Parathyroid adenoma (tissue), 2 donors: Measurements from ENCODE around the gene PAFAH2.

Experiments
- H2AFZ ChIP-seq: fragments of 300-600 bp; sonication (generic); one replicate; pipeline ENCODE4 v1.7.0; 2017; ENCODE audit warnings: antibody characterized with exemption, mild to moderate bottlenecking
- H3K27ac ChIP-seq: fragments of 300-600 bp; sonication (generic); one replicate; pipeline ENCODE4 v1.7.0; 2017
- H3K27me3 ChIP-seq: fragments of 300-600 bp; sonication (generic); one replicate; pipeline ENCODE4 v1.7.0; 2017; ENCODE audit warnings: low read length; ENCODE audit not compliant: control insufficient read depth, insufficient read depth
- H3K36me3 ChIP-seq: fragments of 300-600 bp; sonication (generic); one replicate; pipeline ENCODE4 v1.7.0; 2017; ENCODE audit warnings: low read length; ENCODE audit not compliant: control insufficient read depth, insufficient read depth
- H3K4me1 ChIP-seq: fragments of 300-600 bp; sonication (generic); one replicate; pipeline ENCODE4 v1.7.0; 2017; ENCODE audit warnings: control low read depth
- H3K4me2 ChIP-seq: fragments of 300-600 bp; sonication (generic); one replicate; pipeline ENCODE4 v1.7.0; 2017; ENCODE audit warnings: low read length
- H3K4me3 ChIP-seq: fragments of 300-600 bp; sonication (generic); one replicate; pipeline ENCODE4 v1.7.0; 2017; ENCODE audit warnings: low read depth, low read length
- H3K79me2 ChIP-seq: fragments of 300-600 bp; sonication (generic); one replicate; pipeline ENCODE4 v1.7.0; 2017; ENCODE audit warnings: control low read depth
- H3K9ac ChIP-seq: fragments of 300-600 bp; sonication (generic); one replicate; pipeline ENCODE4 v1.7.0; 2017; ENCODE audit warnings: mild to moderate bottlenecking
- H3K9me3 ChIP-seq: fragments of 300-600 bp; sonication (generic); one replicate; pipeline ENCODE4 v1.7.0; 2017; ENCODE audit warnings: low read length; ENCODE audit not compliant: control insufficient read depth
- CTCF ChIP-seq: fragments of 300-600 bp; sonication (generic); IDR thresholded peaks from one replicate; pipeline ENCODE4 v1.7.0; 2017; ENCODE audit warnings: antibody characterized with exemption, mild to moderate bottlenecking
- donor health status: primary hyperparathyroidism.

Gene PAFAH2

GRCh38 chr1:26027716-26028489 lies 30.0 kb upstream of the PAFAH2 start:
- no peak overlapping the region for H3K4me2 ChIP-seq
- H3K4me1 ChIP-seq, result no peaks in the 10 kb centered on the region
- no peaks in the 10 kb centered on the region for H3K27me3 ChIP-seq
- H3K36me3 ChIP-seq, result no peaks in the 10 kb centered on the region
- H3K4me3 ChIP-seq, result no peak overlapping the region
- H3K79me2 ChIP-seq, result no peaks in the 10 kb centered on the region
- no peak overlapping the region for H2AFZ ChIP-seq
- H3K27ac ChIP-seq, result no peak overlapping the region
- no peak for TF ChIP-seq CTCF
- H3K9me3 ChIP-seq, result no peaks in the 10 kb centered on the region
- no peak overlapping the region for H3K9ac ChIP-seq

- H3K27ac ChIP-seq, result no peak overlapping the region
- H2AFZ ChIP-seq, result no peak overlapping the region
- no peaks in the 10 kb centered on the region for H3K79me2 ChIP-seq
- H3K4me1 ChIP-seq, result no peaks in the 10 kb centered on the region
- no peak for TF ChIP-seq CTCF
- no peaks in the 10 kb centered on the region for H3K36me3 ChIP-seq
- H3K9ac ChIP-seq, result no peak overlapping the region
- H3K9me3 ChIP-seq, result no peaks in the 10 kb centered on the region
- H3K4me3 ChIP-seq, result no peak overlapping the region
- no peak overlapping the region for H3K4me2 ChIP-seq
- H3K27me3 ChIP-seq, result no peaks in the 10 kb centered on the region
Observed at GRCh38 chr1:26025517-26025916, 27.7 kb upstream of the PAFAH2 start.

- no peak overlapping the region for H3K4me3 ChIP-seq
- H3K27me3 ChIP-seq, result no peaks in the 10 kb centered on the region
- H3K27ac ChIP-seq, result no peak overlapping the region
- H3K36me3 ChIP-seq, result no peaks in the 10 kb centered on the region
- H3K9me3 ChIP-seq, result no peaks in the 10 kb centered on the region
- H3K4me1 ChIP-seq, result no peaks in the 10 kb centered on the region
- H3K9ac ChIP-seq, result no peak overlapping the region
- no peak overlapping the region for H2AFZ ChIP-seq
- no peaks in the 10 kb centered on the region for H3K79me2 ChIP-seq
- H3K4me2 ChIP-seq, result no peak overlapping the region
- no peak for TF ChIP-seq CTCF
Observed at GRCh38 chr1:26025060-26025459, 27.2 kb upstream of the PAFAH2 start.

GRCh38 chr1:26023826-26024225 lies 26.0 kb upstream of the PAFAH2 start:
- Histone ChIP-seq H3K27ac (no peak overlapping the region), H3K27me3 (no peaks in the 10 kb centered on the region), H2AFZ (no peak overlapping the region), H3K79me2 (no peaks in the 10 kb centered on the region), H3K9ac (no peak overlapping the region), H3K4me2 (no peak overlapping the region), H3K4me3 (no peak overlapping the region), H3K4me1 (no peaks in the 10 kb centered on the region), H3K36me3 (no peaks in the 10 kb centered on the region), H3K9me3 (no peaks in the 10 kb centered on the region)
- TF ChIP-seq CTCF, result no peak

GRCh38 chr1:26023009-26023408 lies 25.1 kb upstream of the PAFAH2 start:
- no peak overlapping the region for H3K27ac ChIP-seq
- no peak overlapping the region for H2AFZ ChIP-seq
- no peak for TF ChIP-seq CTCF
- H3K9ac ChIP-seq, result no peak overlapping the region
- no peaks in the 10 kb centered on the region for H3K79me2 ChIP-seq
- H3K4me3 ChIP-seq, result no peak overlapping the region
- no peaks in the 10 kb centered on the region for H3K27me3 ChIP-seq
- no peaks in the 10 kb centered on the region for H3K4me1 ChIP-seq
- no peaks in the 10 kb centered on the region for H3K36me3 ChIP-seq
- H3K9me3 ChIP-seq, result no peaks in the 10 kb centered on the region
- no peak overlapping the region for H3K4me2 ChIP-seq
